Measurements from ENCODE around the gene DNAJB1.
"Not testable (repeated sequence)": the region's sequence is repeated elsewhere in the genome, so short reads cannot be mapped to it uniquely, and the experiment has no call there.

DNAJB1 gene

GRCh38 chr19:14520543-14520942 lies 2.3 kb upstream of the DNAJB1 start:
- no peak for DNase-seq (ENCODE audit: low read depth)

GRCh38 chr19:14519860-14520407 lies 1.7 kb upstream of the DNAJB1 start:
- DNase-seq (ENCODE audit: low read depth), result no peak

GRCh38 chr19:14519245-14519859 lies 1.2 kb upstream of the DNAJB1 start:
- no peak for DNase-seq (ENCODE audit: low read depth)

- no peak for DNase-seq (ENCODE audit: low read depth)
These were observed 754 bp downstream of the DNAJB1 start for GRCh38 chr19:14517446-14517839.

- DNase-seq (ENCODE audit: low read depth), result no peak
These were observed 1.3 kb downstream of the DNAJB1 start for GRCh38 chr19:14516746-14517438.

GRCh38 chr19:14516048-14516534 lies 2.1 kb downstream of the DNAJB1 start:
- DNase-seq (ENCODE audit: low read depth), result no peak

GRCh38 chr19:14515501-14516047 lies 2.6 kb downstream of the DNAJB1 start:
- DNase-seq (ENCODE audit: low read depth), result no peak

- no peak for DNase-seq (ENCODE audit: low read depth)
These were observed 3.9 kb downstream of the DNAJB1 start for GRCh38 chr19:14514215-14514863.

GRCh38 chr19:14512406-14512961 lies 5.7 kb downstream of the DNAJB1 start:
- no peak for DNase-seq (ENCODE audit: low read depth)

- DNase-seq (ENCODE audit: low read depth), result no peak
These were observed 7.0 kb downstream of the DNAJB1 start for GRCh38 chr19:14511229-14511593.

GRCh38 chr19:14510311-14511228 lies 7.6 kb downstream of the DNAJB1 start:
- peak; percentile 73 for DNase-seq (ENCODE audit: low read depth)

GRCh38 chr19:14507704-14508542 lies 10.3 kb downstream of the DNAJB1 start:
- DNase-seq (ENCODE audit: low read depth), result no peak

- DNase-seq (ENCODE audit: low read depth), result peak; percentile 71
These were observed 12.5 kb downstream of the DNAJB1 start for GRCh38 chr19:14505488-14506239.

- DNase-seq (ENCODE audit: low read depth), result not testable (repeated sequence)
These were observed 13.6 kb downstream of the DNAJB1 start for GRCh38 chr19:14504575-14504974.

- DNase-seq (ENCODE audit: low read depth), result no peak
These were observed 14.9 kb downstream of the DNAJB1 start for GRCh38 chr19:14503285-14503684.

- DNase-seq (ENCODE audit: low read depth), result peak; percentile 23
These were observed 15.7 kb downstream of the DNAJB1 start for GRCh38 chr19:14502334-14503092.

- no peak for DNase-seq (ENCODE audit: low read depth)
These were observed 20.8 kb downstream of the DNAJB1 start for GRCh38 chr19:14497228-14497921.

- DNase-seq (ENCODE audit: low read depth), result no peak
These were observed 21.4 kb downstream of the DNAJB1 start for GRCh38 chr19:14496834-14497227.

Measured in GM04504 (cell line).